Kidney epithelial cell (primary cell): Measurements from ENCODE around the gene ELMO1. TPM values are rescaled to one million over a fixed set of nuclear protein-coding genes. Genes with fewer than 3 reads are reported as not detected.
"Not testable (repeated sequence)": the region's sequence is repeated elsewhere in the genome, so short reads cannot be mapped to it uniquely, and the experiment has no call there.

Experiments
- DNase-seq: peaks from one replicate; pipeline ENCODE4 v3.0.0-alpha.2; 2010; ENCODE audit warnings: low read depth
- H3K27me3 ChIP-seq: 2 replicates; pipeline ENCODE4 v1.6.0; 2011; ENCODE audit warnings: low read length; ENCODE audit not compliant: control insufficient read depth, insufficient read depth
- H3K36me3 ChIP-seq: 2 replicates; pipeline ENCODE4 v1.5.1; 2011; ENCODE audit warnings: low read length; ENCODE audit not compliant: control insufficient read depth, insufficient read depth
- H3K4me3 ChIP-seq: 2 replicates; pipeline ENCODE4 v1.5.1; 2011; ENCODE audit warnings: low read depth, mild to moderate bottlenecking, control low read depth, low read length
- CTCF ChIP-seq: IDR thresholded peaks from 2 replicates; pipeline ENCODE4 v1.5.1; 2011; ENCODE audit warnings: mild to moderate bottlenecking, moderate library complexity, low read length, control low read depth, inconsistent platforms; ENCODE audit not compliant: insufficient read depth, poor library complexity, severe bottlenecking
- total RNA-seq: library from RNA; depleted of rRNA; stranded (reverse); fragments of >200 nt; gene quantifications from 2 replicates; pipeline ENCODE4 v1.2.3, GENCODE V29; 2015

ELMO1 gene
- total RNA-seq, 1 donor from 2014 or later = 11.4 TPM

GRCh38 chr7:36984041-36984521 is 464.6 kb downstream of the ELMO1 start:
- no peak overlapping the region for H3K4me3 ChIP-seq
- no peak for TF ChIP-seq CTCF
- H3K27me3 ChIP-seq = peaks cover 6% of the 10 kb centered on the region
- no peak for DNase-seq
- H3K36me3 ChIP-seq = no peaks in the 10 kb centered on the region

GRCh38 chr7:36982766-36983165 is 465.9 kb downstream of the ELMO1 start:
- DNase-seq = no peak
- H3K27me3 ChIP-seq = peaks cover 6% of the 10 kb centered on the region

GRCh38 chr7:36979810-36980248 is 468.8 kb downstream of the ELMO1 start:
- no peak for TF ChIP-seq CTCF
- DNase-seq = no peak
- Histone ChIP-seq H3K4me3 (no peak overlapping the region), H3K36me3 (no peaks in the 10 kb centered on the region), H3K27me3 (peaks cover 2% of the 10 kb centered on the region)

More at GRCh38 chr7:36982766-36983165, 465.9 kb downstream of the ELMO1 start:
- TF ChIP-seq CTCF = no peak
- no peak overlapping the region for H3K4me3 ChIP-seq
- no peaks in the 10 kb centered on the region for H3K36me3 ChIP-seq

GRCh38 chr7:36978461-36978860 is 470.2 kb downstream of the ELMO1 start:
- TF ChIP-seq CTCF = no peak
- H3K4me3 ChIP-seq = no peak overlapping the region
- no peaks in the 10 kb centered on the region for H3K36me3 ChIP-seq
- no peaks in the 10 kb centered on the region for H3K27me3 ChIP-seq
- no peak for DNase-seq

GRCh38 chr7:36977878-36978277 is 470.8 kb downstream of the ELMO1 start:
- no peak for DNase-seq
- Histone ChIP-seq H3K4me3 (no peak overlapping the region), H3K36me3 (no peaks in the 10 kb centered on the region), H3K27me3 (no peaks in the 10 kb centered on the region)
- no peak for TF ChIP-seq CTCF

- H3K27me3 ChIP-seq, H3K36me3 ChIP-seq, H3K4me3 ChIP-seq, DNase-seq: not testable (repeated sequence)
These were observed 475.1 kb downstream of the ELMO1 start for GRCh38 chr7:36973534-36973933.
